HG02623 (cell line): ENCODE results near the gene RBSN.

Experiments used
- ATAC-seq: cut with Tn5 transposase; IDR thresholded peaks from one replicate; pipeline ENCODE4 v1.9.1; 2021; ENCODE audit warnings: moderate library complexity; ENCODE audit not compliant: unreplicated experiment

The RBSN gene

GRCh38 chr3:15063656-15064286 lies 35.2 kb downstream of the RBSN start:
- no peak for ATAC-seq

- no peak for ATAC-seq
These were observed 35.7 kb downstream of the RBSN start for GRCh38 chr3:15063238-15063637.

- no peak for ATAC-seq
These were observed 38.9 kb downstream of the RBSN start for GRCh38 chr3:15060029-15060428.

GRCh38 chr3:15056676-15057404 lies 42.1 kb downstream of the RBSN start:
- ATAC-seq: no peak

GRCh38 chr3:15055019-15055557 lies 43.9 kb downstream of the RBSN start:
- ATAC-seq: no peak

- no peak for ATAC-seq
These were observed 45.4 kb downstream of the RBSN start for GRCh38 chr3:15053541-15053940.

GRCh38 chr3:15052335-15053242 lies 46.4 kb downstream of the RBSN start:
- no peak for ATAC-seq

- peak; percentile 42 for ATAC-seq
These were observed 47.4 kb downstream of the RBSN start for GRCh38 chr3:15051531-15051930.

- peak; percentile 84 for ATAC-seq
These were observed 48.4 kb downstream of the RBSN start for GRCh38 chr3:15050405-15051092.

- no peak for ATAC-seq
These were observed 49.4 kb downstream of the RBSN start for GRCh38 chr3:15049584-15049983.

- no peak for ATAC-seq
These were observed 53.3 kb downstream of the RBSN start for GRCh38 chr3:15045667-15046066.

GRCh38 chr3:15044326-15044725 lies 54.6 kb downstream of the RBSN start:
- no peak for ATAC-seq

- ATAC-seq: no peak
These were observed 55.4 kb downstream of the RBSN start for GRCh38 chr3:15043408-15044171.

GRCh38 chr3:15042936-15043335 lies 56.0 kb downstream of the RBSN start:
- no peak for ATAC-seq

GRCh38 chr3:15041950-15042349 lies 57.0 kb downstream of the RBSN start:
- no peak for ATAC-seq

GRCh38 chr3:15040844-15041243 lies 58.1 kb downstream of the RBSN start:
- ATAC-seq: no peak

GRCh38 chr3:15038306-15038705 lies 60.6 kb downstream of the RBSN start:
- ATAC-seq: no peak

GRCh38 chr3:15033103-15033502 lies 65.8 kb downstream of the RBSN start:
- ATAC-seq: no peak

GRCh38 chr3:15032650-15033049 lies 66.3 kb downstream of the RBSN start:
- no peak for ATAC-seq

- ATAC-seq: no peak
These were observed 69.3 kb downstream of the RBSN start for GRCh38 chr3:15029625-15030024.
